Stimulated activated CD8-positive, alpha-beta memory T cell treated with anti-CD3 and anti-CD28 coated beads, Interleukin-15, amount 100 ng/mL, for 48 hours (primary cell): Measurements from ENCODE around the gene MFGE8.
"Not testable (repeated sequence)": the region's sequence is repeated elsewhere in the genome, so short reads cannot be mapped to it uniquely, and the experiment has no call there.

ENCODE experiments used
- DNase-seq, 2 donors: peaks; one replicate each; pipeline ENCODE4 v3.0.0-alpha.2; 2020; ENCODE audit warnings: low read depth in 2 of 2

The MFGE8 gene

GRCh38 chr15:88913017-88913849, at the start of gene MFGE8:
Gene MFGE8 (minus strand): TSS chr15:88913379. CDS start chr15:88913319, 60 bp downstream.
- DNase-seq: peak; percentile 61 to 68

GRCh38 chr15:88959445-88959844, 46.3 kb upstream of the MFGE8 start:
- DNase-seq: no peak

- DNase-seq: no peak
These were observed 43.7 kb upstream of the MFGE8 start for GRCh38 chr15:88956906-88957305.

- DNase-seq: no peak
These were observed 43.1 kb upstream of the MFGE8 start for GRCh38 chr15:88956263-88956662.

- DNase-seq: no peak
These were observed 41.5 kb upstream of the MFGE8 start for GRCh38 chr15:88954431-88955277.

GRCh38 chr15:88950600-88951160, 37.5 kb upstream of the MFGE8 start:
- DNase-seq: no peak

GRCh38 chr15:88949734-88950400, 36.7 kb upstream of the MFGE8 start:
- no peak for DNase-seq

- no peak for DNase-seq
These were observed 27.0 kb upstream of the MFGE8 start for GRCh38 chr15:88940110-88940675.

GRCh38 chr15:88939486-88939806, 26.3 kb upstream of the MFGE8 start:
- DNase-seq: no peak

- DNase-seq: no peak
These were observed 25.8 kb upstream of the MFGE8 start for GRCh38 chr15:88938802-88939485.

GRCh38 chr15:88934449-88934848, 21.3 kb upstream of the MFGE8 start:
- not testable (repeated sequence) for DNase-seq

- DNase-seq: no peak
These were observed 19.7 kb upstream of the MFGE8 start for GRCh38 chr15:88932875-88933330.

GRCh38 chr15:88932271-88932874, 19.2 kb upstream of the MFGE8 start:
- DNase-seq: no peak

GRCh38 chr15:88930579-88930978, 17.4 kb upstream of the MFGE8 start:
- DNase-seq: no peak

- DNase-seq: not testable (repeated sequence)
These were observed 16.3 kb upstream of the MFGE8 start for GRCh38 chr15:88929358-88930098.

- DNase-seq: not testable (repeated sequence)
These were observed 15.0 kb upstream of the MFGE8 start for GRCh38 chr15:88928192-88928591.

- DNase-seq: not testable (repeated sequence)
These were observed 12.5 kb upstream of the MFGE8 start for GRCh38 chr15:88925648-88926047.

GRCh38 chr15:88920892-88921435, 7.8 kb upstream of the MFGE8 start:
- peak in 1 of 2 donors; percentile 48 for DNase-seq

GRCh38 chr15:88920186-88920891, 7.2 kb upstream of the MFGE8 start:
- DNase-seq: no peak
